Measurements from ENCODE around the gene SART1.
"Not testable (repeated sequence)": the region's sequence is repeated elsewhere in the genome, so short reads cannot be mapped to it uniquely, and the experiment has no call there.

The SART1 gene

GRCh38 chr11:65937766-65938165, 23.8 kb upstream of the SART1 start:
- Histone ChIP-seq H3K9ac (ENCODE audit: low read length) (no peak overlapping the region), H3K4me1 (ENCODE audit: control insufficient read depth, insufficient read depth, low read length) (peaks cover 6% of the 10 kb centered on the region), H3K36me3 (ENCODE audit: control insufficient read depth, insufficient read depth, low read length, severe bottlenecking) (no peaks in the 10 kb centered on the region), H3K9me3 (ENCODE audit: control insufficient read depth, low read length) (no peaks in the 10 kb centered on the region), H3K4me3 (ENCODE audit: low read length) (no peak overlapping the region), H3K27me3 (replicated peaks; ENCODE audit: control insufficient read depth, insufficient read depth, low read length) (no peaks in the 10 kb centered on the region)
- DNase-seq (ENCODE audit: low read depth): no peak

GRCh38 chr11:65941720-65942310, 19.7 kb upstream of the SART1 start:
- no peaks in the 10 kb centered on the region for H3K9me3 ChIP-seq (ENCODE audit: control insufficient read depth, low read length)
- H3K4me1 ChIP-seq (ENCODE audit: control insufficient read depth, insufficient read depth, low read length): peaks cover 4% of the 10 kb centered on the region
- no peak overlapping the region for H3K9ac ChIP-seq (ENCODE audit: low read length)
- H3K36me3 ChIP-seq (ENCODE audit: control insufficient read depth, insufficient read depth, low read length, severe bottlenecking): no peaks in the 10 kb centered on the region
- no peak for DNase-seq (ENCODE audit: low read depth)
- H3K27me3 ChIP-seq (replicated peaks; ENCODE audit: control insufficient read depth, insufficient read depth, low read length): no peaks in the 10 kb centered on the region
- no peak overlapping the region for H3K4me3 ChIP-seq (ENCODE audit: low read length)

- Histone ChIP-seq H3K36me3 (ENCODE audit: control insufficient read depth, insufficient read depth, low read length, severe bottlenecking) (no peaks in the 10 kb centered on the region), H3K9ac (ENCODE audit: low read length) (no peak overlapping the region), H3K4me3 (ENCODE audit: low read length) (no peak overlapping the region), H3K9me3 (ENCODE audit: control insufficient read depth, low read length) (no peaks in the 10 kb centered on the region), H3K27me3 (replicated peaks; ENCODE audit: control insufficient read depth, insufficient read depth, low read length) (no peaks in the 10 kb centered on the region), H3K4me1 (ENCODE audit: control insufficient read depth, insufficient read depth, low read length) (peaks cover 4% of the 10 kb centered on the region)
- DNase-seq (ENCODE audit: low read depth): no peak
These were observed 19.0 kb upstream of the SART1 start for GRCh38 chr11:65942531-65942930.

- H3K36me3 ChIP-seq (ENCODE audit: control insufficient read depth, insufficient read depth, low read length, severe bottlenecking): no peaks in the 10 kb centered on the region
- H3K9ac ChIP-seq (ENCODE audit: low read length): no peak overlapping the region
- H3K4me1 ChIP-seq (ENCODE audit: control insufficient read depth, insufficient read depth, low read length): peaks cover 4% of the 10 kb centered on the region
- H3K4me3 ChIP-seq (ENCODE audit: low read length): no peak overlapping the region
- no peak for DNase-seq (ENCODE audit: low read depth)
- H3K9me3 ChIP-seq (ENCODE audit: control insufficient read depth, low read length): no peaks in the 10 kb centered on the region
- H3K27me3 ChIP-seq (replicated peaks; ENCODE audit: control insufficient read depth, insufficient read depth, low read length): no peaks in the 10 kb centered on the region
These were observed 17.3 kb upstream of the SART1 start for GRCh38 chr11:65944191-65944590.

GRCh38 chr11:65944767-65945166, 16.8 kb upstream of the SART1 start:
- no peak for DNase-seq (ENCODE audit: low read depth)
- no peak overlapping the region for H3K4me3 ChIP-seq (ENCODE audit: low read length)
- H3K9me3 ChIP-seq (ENCODE audit: control insufficient read depth, low read length): no peaks in the 10 kb centered on the region
- no peaks in the 10 kb centered on the region for H3K27me3 ChIP-seq (replicated peaks; ENCODE audit: control insufficient read depth, insufficient read depth, low read length)
- H3K4me1 ChIP-seq (ENCODE audit: control insufficient read depth, insufficient read depth, low read length): peaks cover 4% of the 10 kb centered on the region
- no peaks in the 10 kb centered on the region for H3K36me3 ChIP-seq (ENCODE audit: control insufficient read depth, insufficient read depth, low read length, severe bottlenecking)
- H3K9ac ChIP-seq (ENCODE audit: low read length): no peak overlapping the region

- Histone ChIP-seq H3K4me1 (ENCODE audit: control insufficient read depth, insufficient read depth, low read length) (peaks cover 4% of the 10 kb centered on the region), H3K4me3 (ENCODE audit: low read length) (no peak within 1 kb of the TSS), H3K9ac (ENCODE audit: low read length) (no peak within 1 kb of the TSS), H3K36me3 (ENCODE audit: control insufficient read depth, insufficient read depth, low read length, severe bottlenecking) (no peaks in the 10 kb centered on the region), H3K9me3 (ENCODE audit: control insufficient read depth, low read length) (no peaks in the 10 kb centered on the region), H3K27me3 (replicated peaks; ENCODE audit: control insufficient read depth, insufficient read depth, low read length) (no peaks in the 10 kb centered on the region)
- DNase-seq (ENCODE audit: low read depth): no peak
These were observed 16.1 kb upstream of the SART1 start, which contains the start of gene TSGA10IP for GRCh38 chr11:65945430-65945911. Gene TSGA10IP (plus strand): TSS chr11:65945480. CDS start chr11:65945676, 196 bp downstream.

GRCh38 chr11:65945941-65946558, 15.5 kb upstream of the SART1 start:
- DNase-seq (ENCODE audit: low read depth): no peak
- Histone ChIP-seq H3K27me3 (replicated peaks; ENCODE audit: control insufficient read depth, insufficient read depth, low read length) (no peaks in the 10 kb centered on the region), H3K9ac (ENCODE audit: low read length) (no peak overlapping the region), H3K9me3 (ENCODE audit: control insufficient read depth, low read length) (no peaks in the 10 kb centered on the region), H3K36me3 (ENCODE audit: control insufficient read depth, insufficient read depth, low read length, severe bottlenecking) (no peaks in the 10 kb centered on the region), H3K4me1 (ENCODE audit: control insufficient read depth, insufficient read depth, low read length) (peaks cover 4% of the 10 kb centered on the region), H3K4me3 (ENCODE audit: low read length) (no peak overlapping the region)

- Histone ChIP-seq H3K9ac (ENCODE audit: low read length) (no peak overlapping the region), H3K36me3 (ENCODE audit: control insufficient read depth, insufficient read depth, low read length, severe bottlenecking) (no peaks in the 10 kb centered on the region), H3K27me3 (replicated peaks; ENCODE audit: control insufficient read depth, insufficient read depth, low read length) (no peaks in the 10 kb centered on the region), H3K4me3 (ENCODE audit: low read length) (no peak overlapping the region), H3K4me1 (ENCODE audit: control insufficient read depth, insufficient read depth, low read length) (peaks cover 2% of the 10 kb centered on the region), H3K9me3 (ENCODE audit: control insufficient read depth, low read length) (no peaks in the 10 kb centered on the region)
- DNase-seq (ENCODE audit: low read depth): no peak
These were observed 14.9 kb upstream of the SART1 start for GRCh38 chr11:65946655-65947054.

- Histone ChIP-seq H3K9ac (ENCODE audit: low read length) (no peak overlapping the region), H3K36me3 (ENCODE audit: control insufficient read depth, insufficient read depth, low read length, severe bottlenecking) (no peaks in the 10 kb centered on the region), H3K27me3 (replicated peaks; ENCODE audit: control insufficient read depth, insufficient read depth, low read length) (no peaks in the 10 kb centered on the region), H3K9me3 (ENCODE audit: control insufficient read depth, low read length) (no peaks in the 10 kb centered on the region), H3K4me3 (ENCODE audit: low read length) (no peak overlapping the region), H3K4me1 (ENCODE audit: control insufficient read depth, insufficient read depth, low read length) (no peaks in the 10 kb centered on the region)
- DNase-seq (ENCODE audit: low read depth): no peak
These were observed 14.4 kb upstream of the SART1 start for GRCh38 chr11:65947133-65947532.

- Histone ChIP-seq H3K9me3 (ENCODE audit: control insufficient read depth, low read length) (no peaks in the 10 kb centered on the region), H3K4me3 (ENCODE audit: low read length) (no peak overlapping the region), H3K27me3 (replicated peaks; ENCODE audit: control insufficient read depth, insufficient read depth, low read length) (no peaks in the 10 kb centered on the region), H3K4me1 (ENCODE audit: control insufficient read depth, insufficient read depth, low read length) (no peaks in the 10 kb centered on the region), H3K36me3 (ENCODE audit: control insufficient read depth, insufficient read depth, low read length, severe bottlenecking) (no peaks in the 10 kb centered on the region), H3K9ac (ENCODE audit: low read length) (no peak overlapping the region)
- no peak for DNase-seq (ENCODE audit: low read depth)
These were observed 13.9 kb upstream of the SART1 start for GRCh38 chr11:65947603-65948125.

GRCh38 chr11:65950711-65951110, 10.8 kb upstream of the SART1 start:
- H3K9ac ChIP-seq (ENCODE audit: low read length); DNase-seq (ENCODE audit: low read depth); H3K4me1 ChIP-seq (ENCODE audit: control insufficient read depth, insufficient read depth, low read length); H3K9me3 ChIP-seq (ENCODE audit: control insufficient read depth, low read length); H3K27me3 ChIP-seq (replicated peaks; ENCODE audit: control insufficient read depth, insufficient read depth, low read length); H3K4me3 ChIP-seq (ENCODE audit: low read length); H3K36me3 ChIP-seq (ENCODE audit: control insufficient read depth, insufficient read depth, low read length, severe bottlenecking): not testable (repeated sequence)
